ENCODE results near the gene FHIP2A.

The FHIP2A gene

DNA sequence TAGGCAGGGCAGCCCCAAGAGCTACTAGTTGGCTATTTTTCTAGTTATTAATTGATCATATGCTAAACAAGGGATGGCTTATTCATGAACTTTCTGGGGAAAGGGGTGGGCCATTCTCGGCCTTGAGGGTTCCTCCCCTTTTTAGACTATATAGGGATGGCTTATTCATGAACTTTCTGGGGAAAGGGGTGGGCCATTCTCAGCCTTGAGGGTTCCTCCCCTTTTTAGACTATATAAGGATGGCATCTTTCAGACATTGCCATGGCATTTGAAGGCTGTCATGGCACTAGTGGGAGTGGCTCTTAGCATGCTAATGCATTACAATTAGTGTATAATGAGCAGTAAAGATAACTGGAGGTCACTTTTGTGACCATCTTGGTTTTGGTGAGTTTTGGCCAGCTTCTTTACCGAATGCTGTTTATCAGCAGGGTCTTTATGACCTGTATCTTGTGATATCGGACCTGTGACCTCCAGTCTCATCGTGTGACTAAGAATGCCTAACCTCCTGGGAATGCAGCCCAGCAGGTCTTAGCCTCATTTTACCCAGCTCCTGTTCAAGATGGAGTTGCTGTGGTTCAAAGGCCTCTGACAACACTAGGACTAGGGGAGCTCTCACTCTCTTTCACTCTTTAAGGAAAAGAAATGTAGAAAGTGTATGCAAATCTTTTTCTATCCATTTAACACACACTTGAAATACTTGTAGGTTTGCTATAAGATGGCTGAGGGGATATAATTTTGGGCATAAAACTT is 7.8 kb downstream of the FHIP2A start:
- Histone ChIP-seq H4K8ac (ENCODE audit: low read depth, low read length) (no peak overlapping the region), H3K4me1 (ENCODE audit: control insufficient read depth, low read depth, low read length) (no peaks in the 10 kb centered on the region), H2BK15ac (replicated peaks; ENCODE audit: low read depth) (no peak overlapping the region), H2BK120ac (ENCODE audit: low read depth, low read length) (no peak overlapping the region), H3K23ac (ENCODE audit: low read length) (no peak overlapping the region), H2AK5ac (ENCODE audit: low read length) (no peak overlapping the region), H3K79me1 (ENCODE audit: low read length) (peaks cover 6% of the 10 kb centered on the region), H3K36me3 (ENCODE audit: control insufficient read depth, insufficient read depth, low read length) (no peaks in the 10 kb centered on the region), H3K27ac (ENCODE audit: low read depth, low read length) (no peak overlapping the region), H3K56ac (ENCODE audit: low read length) (no peak overlapping the region), H3K79me2 (ENCODE audit: control insufficient read depth, insufficient read depth, low read length) (peaks cover 7% of the 10 kb centered on the region), H3K27me3 (ENCODE audit: insufficient read depth, low read length, poor library complexity) (no peaks in the 10 kb centered on the region), H3K4me2 (ENCODE audit: low read length) (no peak overlapping the region), H2BK5ac (ENCODE audit: low read length) (no peak overlapping the region), H4K5ac (ENCODE audit: low read length) (no peak overlapping the region), H3K4ac (ENCODE audit: low read depth, low read length) (no peak overlapping the region), H3K18ac (ENCODE audit: low read length) (no peak overlapping the region), H3K9ac (ENCODE audit: low read length) (no peak overlapping the region), H3K4me3 (ENCODE audit: low read length) (no peak overlapping the region)
- no CpG with 5 or more reads among the region's 4 CpGs for WGBS (ENCODE audit: extremely low coverage, insufficient coverage, low lambda C conversion rate)
- DNase-seq: no peak

DNA sequence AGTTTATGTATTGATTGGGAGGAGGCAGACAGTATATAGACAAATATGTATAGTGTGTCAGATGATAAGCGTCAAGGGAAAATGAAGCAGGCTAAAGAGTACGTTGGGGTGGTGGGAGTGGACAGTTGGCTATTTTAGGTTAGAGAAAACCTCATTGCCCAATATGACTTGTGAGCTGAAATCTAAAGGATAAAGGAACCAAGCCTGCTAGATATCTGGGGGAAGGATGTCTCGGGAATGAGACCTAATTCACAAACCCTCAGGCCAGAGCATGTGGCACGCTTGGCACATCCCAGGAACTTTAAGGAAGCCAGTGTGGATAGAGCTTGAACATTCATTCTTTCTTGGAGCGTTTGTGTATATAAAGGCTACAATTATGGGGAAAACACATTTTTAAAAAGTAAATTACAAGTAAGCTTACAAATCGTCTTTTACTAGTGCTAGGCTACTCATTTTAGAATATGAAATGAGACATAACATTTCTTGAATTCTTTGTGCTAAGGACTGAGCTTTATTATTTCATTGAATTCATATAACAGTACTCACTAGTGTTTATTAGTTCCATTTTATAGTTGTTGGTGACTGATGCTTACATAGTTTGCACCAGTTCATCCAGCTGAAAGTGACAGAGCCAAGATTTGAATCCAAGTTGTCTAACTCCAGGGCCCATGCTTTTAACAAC is 9.7 kb downstream of the FHIP2A start:
- Histone ChIP-seq H4K5ac (ENCODE audit: low read length) (no peak overlapping the region), H4K8ac (ENCODE audit: low read depth, low read length) (no peak overlapping the region), H3K56ac (ENCODE audit: low read length) (no peak overlapping the region), H3K4me2 (ENCODE audit: low read length) (no peak overlapping the region), H3K27ac (ENCODE audit: low read depth, low read length) (no peak overlapping the region), H3K18ac (ENCODE audit: low read length) (no peak overlapping the region), H2AK5ac (ENCODE audit: low read length) (no peak overlapping the region), H3K9ac (ENCODE audit: low read length) (no peak overlapping the region), H2BK5ac (ENCODE audit: low read length) (no peak overlapping the region), H3K36me3 (ENCODE audit: control insufficient read depth, insufficient read depth, low read length) (no peaks in the 10 kb centered on the region), H3K27me3 (ENCODE audit: insufficient read depth, low read length, poor library complexity) (no peaks in the 10 kb centered on the region), H3K79me2 (ENCODE audit: control insufficient read depth, insufficient read depth, low read length) (peaks cover 7% of the 10 kb centered on the region), H3K4ac (ENCODE audit: low read depth, low read length) (no peak overlapping the region), H3K79me1 (ENCODE audit: low read length) (peaks cover 6% of the 10 kb centered on the region), H2BK120ac (ENCODE audit: low read depth, low read length) (no peak overlapping the region), H3K4me1 (ENCODE audit: control insufficient read depth, low read depth, low read length) (no peaks in the 10 kb centered on the region), H3K23ac (ENCODE audit: low read length) (no peak overlapping the region), H3K4me3 (ENCODE audit: low read length) (no peak overlapping the region), H2BK15ac (replicated peaks; ENCODE audit: low read depth) (no peak overlapping the region)
- no CpG with 5 or more reads among the region's 6 CpGs for WGBS (ENCODE audit: extremely low coverage, insufficient coverage, low lambda C conversion rate)
- DNase-seq: no peak

DNA sequence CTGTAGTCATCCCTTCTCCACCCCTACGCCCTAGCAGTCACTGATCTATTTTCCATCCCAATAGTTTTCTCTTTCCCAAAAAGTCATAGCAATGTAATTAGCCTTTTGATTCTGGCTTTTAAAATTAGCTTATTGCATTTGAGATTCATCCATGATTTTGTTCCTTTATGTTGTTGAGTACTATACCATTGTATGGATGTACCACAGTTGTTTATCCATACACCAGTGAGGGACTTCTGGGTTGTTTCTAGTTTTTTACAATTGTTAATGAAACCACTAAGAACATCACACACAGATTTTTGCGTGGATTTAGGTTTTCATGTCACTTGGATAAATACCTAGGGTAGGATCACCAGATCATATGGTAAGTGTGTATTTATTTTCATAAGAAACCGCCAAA is 16.1 kb downstream of the FHIP2A start:
- Histone ChIP-seq H3K36me3 (ENCODE audit: control insufficient read depth, insufficient read depth, low read length) (no peaks in the 10 kb centered on the region), H3K79me2 (ENCODE audit: control insufficient read depth, insufficient read depth, low read length) (no peaks in the 10 kb centered on the region)
- no CpG with 5 or more reads among the region's 3 CpGs for WGBS (ENCODE audit: extremely low coverage, insufficient coverage, low lambda C conversion rate)

DNA sequence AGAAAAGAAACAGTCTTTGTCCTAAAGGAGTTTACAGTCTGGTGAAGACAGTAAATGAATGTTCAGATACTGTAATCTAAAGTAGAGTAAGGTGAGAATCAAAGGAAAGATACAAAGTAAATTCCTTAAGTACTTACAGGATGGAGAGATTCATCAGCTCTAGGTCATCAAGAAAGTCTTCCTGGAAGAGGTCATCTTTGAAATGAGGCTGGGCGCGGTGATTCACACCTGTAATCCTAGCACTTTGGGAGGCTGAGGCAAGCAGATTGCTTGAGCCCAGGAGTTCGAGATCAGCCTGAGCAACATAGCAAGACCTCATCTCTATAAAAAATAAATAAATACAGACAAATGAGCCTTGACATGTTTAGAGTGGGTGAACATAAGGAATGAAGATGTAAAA is 18.3 kb downstream of the FHIP2A start:
- Histone ChIP-seq H3K4me3 (ENCODE audit: low read length) (no peak overlapping the region), H3K27me3 (ENCODE audit: insufficient read depth, low read length, poor library complexity) (no peaks in the 10 kb centered on the region), H3K18ac (ENCODE audit: low read length) (no peak overlapping the region), H2BK5ac (ENCODE audit: low read length) (no peak overlapping the region), H3K36me3 (ENCODE audit: control insufficient read depth, insufficient read depth, low read length) (peaks cover 3% of the 10 kb centered on the region), H2BK120ac (ENCODE audit: low read depth, low read length) (no peak overlapping the region), H3K79me1 (ENCODE audit: low read length) (no peaks in the 10 kb centered on the region), H3K23ac (ENCODE audit: low read length) (no peak overlapping the region), H2BK15ac (replicated peaks; ENCODE audit: low read depth) (no peak overlapping the region), H3K79me2 (ENCODE audit: control insufficient read depth, insufficient read depth, low read length) (no peaks in the 10 kb centered on the region), H2AK5ac (ENCODE audit: low read length) (no peak overlapping the region), H4K8ac (ENCODE audit: low read depth, low read length) (peak overlapping the region; percentile 39), H3K4me2 (ENCODE audit: low read length) (no peak overlapping the region), H3K9ac (ENCODE audit: low read length) (no peak overlapping the region), H3K56ac (ENCODE audit: low read length) (no peak overlapping the region), H4K5ac (ENCODE audit: low read length) (no peak overlapping the region), H3K4me1 (ENCODE audit: control insufficient read depth, low read depth, low read length) (no peaks in the 10 kb centered on the region), H3K4ac (ENCODE audit: low read depth, low read length) (no peak overlapping the region), H3K27ac (ENCODE audit: low read depth, low read length) (no peak overlapping the region)
- no peak for DNase-seq
- WGBS (ENCODE audit: extremely low coverage, insufficient coverage, low lambda C conversion rate): no CpG with 5 or more reads among the region's 3 CpGs

More for the DNA sequence above, 16.1 kb downstream of the FHIP2A start:
- Histone ChIP-seq H3K9ac (ENCODE audit: low read length) (no peak overlapping the region), H3K4ac (ENCODE audit: low read depth, low read length) (no peak overlapping the region), H3K18ac (ENCODE audit: low read length) (no peak overlapping the region), H2BK15ac (replicated peaks; ENCODE audit: low read depth) (no peak overlapping the region), H3K79me1 (ENCODE audit: low read length) (no peaks in the 10 kb centered on the region), H3K56ac (ENCODE audit: low read length) (no peak overlapping the region), H4K8ac (ENCODE audit: low read depth, low read length) (no peak overlapping the region), H2AK5ac (ENCODE audit: low read length) (no peak overlapping the region), H2BK5ac (ENCODE audit: low read length) (no peak overlapping the region), H3K4me3 (ENCODE audit: low read length) (no peak overlapping the region), H3K4me2 (ENCODE audit: low read length) (no peak overlapping the region), H3K4me1 (ENCODE audit: control insufficient read depth, low read depth, low read length) (no peaks in the 10 kb centered on the region), H3K27me3 (ENCODE audit: insufficient read depth, low read length, poor library complexity) (no peaks in the 10 kb centered on the region), H2BK120ac (ENCODE audit: low read depth, low read length) (no peak overlapping the region), H3K27ac (ENCODE audit: low read depth, low read length) (no peak overlapping the region), H3K23ac (ENCODE audit: low read length) (no peak overlapping the region), H4K5ac (ENCODE audit: low read length) (no peak overlapping the region)
- no peak for DNase-seq

DNA sequence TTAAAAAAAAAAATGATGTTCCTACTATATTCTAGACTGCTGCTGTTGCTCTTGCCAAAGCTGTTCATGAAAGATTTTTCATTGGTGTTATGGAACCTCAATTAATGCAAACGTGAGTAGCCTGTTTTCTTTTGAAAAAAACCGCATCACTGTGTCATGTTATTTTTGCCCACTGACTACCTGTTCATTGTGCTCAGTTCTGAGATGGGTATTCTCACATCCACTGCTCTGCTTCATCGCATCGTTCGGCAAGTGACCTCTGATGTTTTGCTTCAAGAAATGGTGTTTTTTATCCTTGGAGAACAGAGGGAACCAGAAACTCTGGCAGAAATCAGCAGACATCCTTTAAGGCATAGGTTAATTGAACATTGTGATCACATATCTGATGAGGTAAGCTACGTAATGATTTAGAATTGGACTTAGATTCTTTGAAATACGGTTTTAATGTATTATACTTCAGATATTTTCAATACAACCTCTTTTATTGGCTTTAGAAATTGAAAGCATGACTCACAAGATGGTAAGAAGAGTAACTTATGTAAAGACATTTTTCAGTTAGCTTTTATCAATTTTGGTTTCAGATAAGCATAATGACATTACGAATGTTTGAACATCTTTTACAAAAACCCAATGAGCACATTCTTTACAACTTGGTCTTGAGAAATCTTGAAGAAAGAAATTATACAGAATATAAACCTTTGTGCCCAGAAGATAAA is 24.6 kb downstream of the FHIP2A start:
- no peaks in the 10 kb centered on the region for H3K4me1 ChIP-seq (ENCODE audit: control insufficient read depth, low read depth, low read length)
- no peak overlapping the region for H3K4ac ChIP-seq (ENCODE audit: low read depth, low read length)
- DNase-seq: no peak
- no peak overlapping the region for H2BK120ac ChIP-seq (ENCODE audit: low read depth, low read length)
- H3K79me2 ChIP-seq (ENCODE audit: control insufficient read depth, insufficient read depth, low read length): no peaks in the 10 kb centered on the region
- no peaks in the 10 kb centered on the region for H3K79me1 ChIP-seq (ENCODE audit: low read length)
- no peak overlapping the region for H3K18ac ChIP-seq (ENCODE audit: low read length)
- WGBS (ENCODE audit: extremely low coverage, insufficient coverage, low lambda C conversion rate): no CpG with 5 or more reads among the region's 8 CpGs
- no peak overlapping the region for H4K5ac ChIP-seq (ENCODE audit: low read length)
- H3K36me3 ChIP-seq (ENCODE audit: control insufficient read depth, insufficient read depth, low read length): peaks cover 4% of the 10 kb centered on the region
- no peak overlapping the region for H3K56ac ChIP-seq (ENCODE audit: low read length)
- no peak overlapping the region for H3K9ac ChIP-seq (ENCODE audit: low read length)
- H4K8ac ChIP-seq (ENCODE audit: low read depth, low read length): no peak overlapping the region
- no peak overlapping the region for H3K4me3 ChIP-seq (ENCODE audit: low read length)
- no peak overlapping the region for H2AK5ac ChIP-seq (ENCODE audit: low read length)
- H2BK5ac ChIP-seq (ENCODE audit: low read length): no peak overlapping the region
- H3K27ac ChIP-seq (ENCODE audit: low read depth, low read length): no peak overlapping the region
- no peak overlapping the region for H2BK15ac ChIP-seq (replicated peaks; ENCODE audit: low read depth)
- no peaks in the 10 kb centered on the region for H3K27me3 ChIP-seq (ENCODE audit: insufficient read depth, low read length, poor library complexity)
- no peak overlapping the region for H3K4me2 ChIP-seq (ENCODE audit: low read length)
- no peak overlapping the region for H3K23ac ChIP-seq (ENCODE audit: low read length)
